C1 segment of cervical spinal cord (tissue), 14 donors: ENCODE data around the gene CEP63.
A peak's percentile ranks its signal among the peaks of the same experiment; 100 is the strongest.
"Not testable (repeated sequence)": the region's sequence is repeated elsewhere in the genome, so short reads cannot be mapped to it uniquely, and the experiment has no call there.

Experiments used
- DNase-seq, 14 donors: peaks; one replicate each; lab custom pipeline; 2025; lab: John Stamatoyannopoulos, UW

CEP63 gene

DNA sequence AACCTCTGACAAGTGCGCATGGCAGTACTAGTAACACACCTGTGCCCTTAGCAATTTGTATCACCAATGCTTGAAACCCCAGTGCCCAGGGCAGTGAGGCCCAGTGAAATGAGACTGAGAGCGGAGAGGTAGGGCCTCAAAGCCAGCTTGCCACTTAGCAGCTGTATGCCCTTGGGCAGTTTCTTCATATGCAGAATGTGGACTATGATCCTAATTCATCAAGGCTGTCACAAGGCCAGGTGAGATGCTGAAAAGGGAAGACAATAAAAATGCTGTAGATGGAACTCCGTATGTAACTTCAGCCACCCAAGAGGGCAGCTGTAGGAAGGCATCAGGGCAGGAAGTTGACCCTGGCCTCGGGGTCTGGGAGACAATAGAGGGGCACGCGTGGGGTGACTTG is 90.6 kb downstream of the CEP63 start:
- DNase-seq, result no peak

- no peak for DNase-seq
Observed at GRCh38 chr3:134576831-134577230, 91.0 kb downstream of the CEP63 start.

DNA sequence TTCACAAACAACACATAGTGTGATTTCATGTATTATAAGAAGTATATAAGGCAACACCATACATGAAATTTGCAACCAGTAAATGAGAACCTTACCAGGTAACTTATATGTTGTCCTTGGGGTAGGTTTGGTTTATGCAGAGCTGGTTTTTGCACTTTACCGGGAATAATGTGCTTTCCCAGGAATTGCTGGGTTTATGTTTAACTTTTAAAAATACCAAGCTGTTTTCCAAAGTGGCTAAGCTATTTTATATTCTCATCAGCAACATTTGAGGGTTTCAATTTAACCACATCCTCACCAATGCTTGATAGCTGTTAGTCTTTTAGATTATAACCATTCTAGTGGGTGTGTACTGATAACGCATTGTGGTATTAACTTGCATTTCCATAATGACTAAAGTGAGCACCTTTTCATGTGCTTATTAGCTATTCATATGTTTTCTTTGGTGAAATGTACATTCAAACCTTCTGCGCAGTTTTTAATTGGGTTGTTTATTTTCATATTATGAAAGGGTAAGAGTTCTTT is 93.3 kb downstream of the CEP63 start:
- no peak for DNase-seq

DNA sequence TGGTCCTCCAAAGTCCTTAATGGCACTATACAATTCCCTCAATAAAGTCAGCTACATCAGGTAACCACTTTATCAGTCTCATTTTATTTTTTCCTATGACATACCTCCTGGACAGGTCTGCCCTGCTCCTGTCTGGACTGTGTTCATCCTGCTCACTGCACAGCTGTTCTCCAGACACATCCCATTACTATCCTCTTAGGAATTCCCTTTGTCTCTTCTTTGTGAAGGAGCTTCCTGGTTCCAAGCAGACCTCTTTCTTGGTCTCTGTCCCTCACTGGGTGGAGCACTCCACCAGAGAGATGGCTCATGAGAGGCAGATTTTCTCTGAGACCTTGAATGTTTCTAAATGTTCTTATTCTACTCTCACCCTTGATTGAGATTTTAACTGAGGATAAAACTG is 104.9 kb downstream of the CEP63 start:
- no peak for DNase-seq

- DNase-seq, result no peak
Observed at GRCh38 chr3:134592806-134593205, 106.9 kb downstream of the CEP63 start.

DNA sequence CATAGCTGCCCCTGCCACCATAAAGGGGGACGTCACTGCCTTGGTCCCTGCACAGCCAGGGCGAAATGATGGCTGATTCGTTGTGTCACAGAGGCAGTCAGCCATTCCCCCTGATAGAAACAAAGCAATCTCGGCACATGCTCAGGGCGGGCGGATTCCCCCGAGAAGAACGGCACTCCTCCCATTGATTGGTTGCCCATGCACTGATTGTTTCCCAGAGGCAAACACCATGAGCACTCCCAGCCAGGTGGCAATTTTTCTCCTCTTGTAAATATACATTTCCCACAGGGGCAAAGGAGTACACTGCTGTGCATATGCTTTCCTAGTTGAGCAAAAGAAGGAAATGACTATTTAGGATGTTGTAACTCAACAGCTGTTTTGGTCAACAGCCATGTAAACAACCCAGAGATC is 108.5 kb downstream of the CEP63 start:
- DNase-seq, result no peak

DNA sequence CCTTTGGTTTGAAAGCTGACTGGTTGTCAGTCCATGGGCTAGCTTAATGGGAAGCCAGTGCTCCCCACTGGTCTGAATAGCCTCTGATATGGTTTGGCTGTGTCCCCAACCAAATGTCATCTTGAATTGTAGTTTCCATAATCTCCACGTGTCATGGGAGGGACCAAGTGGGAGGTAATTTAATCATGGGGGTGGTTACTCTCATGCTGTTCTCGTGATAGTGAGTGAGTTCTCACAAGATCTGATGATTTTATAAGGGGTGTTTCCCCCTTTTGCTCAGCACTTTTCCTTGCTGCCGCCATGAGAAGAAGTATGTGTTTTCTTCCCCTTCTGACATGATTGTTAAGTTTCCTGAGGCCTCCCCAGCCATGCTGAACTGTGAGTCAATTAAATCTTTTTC is 109.1 kb downstream of the CEP63 start:
- DNase-seq, result not testable (repeated sequence)

- no peak for DNase-seq
Observed at GRCh38 chr3:134597390-134597970, 111.6 kb downstream of the CEP63 start.

DNA sequence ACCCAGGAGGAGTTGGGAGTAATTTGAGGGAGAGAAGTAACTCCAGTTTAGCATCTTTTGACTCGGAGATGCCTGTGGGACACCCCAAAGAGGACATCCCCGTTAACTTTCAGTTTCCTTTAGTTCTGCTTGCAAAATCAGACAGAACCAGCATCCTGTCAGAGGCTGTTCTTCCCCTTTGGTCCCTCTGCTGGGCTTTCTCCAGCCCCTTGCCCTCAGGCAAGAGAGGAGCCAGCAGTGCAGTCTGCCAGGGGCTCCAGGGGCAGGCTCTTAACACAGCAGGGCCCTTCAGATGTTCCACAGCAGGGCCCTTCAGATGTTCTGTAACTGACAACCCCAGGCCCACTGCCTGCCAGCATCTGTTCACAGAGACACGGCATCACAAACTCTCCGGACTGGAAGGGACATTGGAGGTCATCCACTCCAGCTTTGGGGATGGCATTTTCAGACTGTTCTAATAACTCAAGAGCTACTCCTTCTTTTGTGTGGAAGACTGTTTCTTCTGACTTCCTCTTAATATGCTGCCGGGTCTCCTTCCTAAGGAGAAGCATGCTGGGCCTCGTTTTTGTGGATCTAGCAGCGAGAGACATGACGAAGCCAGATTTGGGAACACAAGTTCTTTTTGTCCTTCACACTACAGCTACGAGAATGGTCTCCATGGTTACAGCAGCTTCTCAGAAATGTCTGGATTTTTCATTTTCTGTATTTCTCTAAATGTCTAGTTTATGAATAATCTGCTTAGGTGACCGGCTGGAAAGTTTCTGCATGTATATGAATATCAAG is 113.1 kb downstream of the CEP63 start:
- no peak for DNase-seq

DNA sequence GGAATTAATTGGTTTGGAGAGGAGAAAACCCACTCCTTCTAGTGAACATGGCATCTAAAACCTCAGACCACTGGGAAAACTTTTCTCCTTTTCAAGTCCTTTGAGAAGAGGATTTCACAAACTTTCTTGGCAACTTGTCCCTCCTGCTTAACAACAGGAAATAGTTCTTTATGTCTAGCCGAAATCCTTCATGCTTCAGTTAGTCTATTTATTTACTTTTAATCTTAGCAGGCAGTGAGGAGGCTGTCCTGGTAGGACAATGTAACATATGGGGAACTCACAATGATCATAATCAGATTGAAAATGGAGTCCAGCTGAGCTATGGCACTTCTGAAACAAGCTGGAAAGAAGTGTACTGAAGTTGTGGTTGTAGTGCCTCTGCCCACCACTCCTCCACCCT is 114.3 kb downstream of the CEP63 start:
- DNase-seq, result no peak

- DNase-seq, result peak in 10 of 14 donors; percentile 28 to 65 (median 38)
Observed at GRCh38 chr3:134600685-134601463, 115.0 kb downstream of the CEP63 start.

DNA sequence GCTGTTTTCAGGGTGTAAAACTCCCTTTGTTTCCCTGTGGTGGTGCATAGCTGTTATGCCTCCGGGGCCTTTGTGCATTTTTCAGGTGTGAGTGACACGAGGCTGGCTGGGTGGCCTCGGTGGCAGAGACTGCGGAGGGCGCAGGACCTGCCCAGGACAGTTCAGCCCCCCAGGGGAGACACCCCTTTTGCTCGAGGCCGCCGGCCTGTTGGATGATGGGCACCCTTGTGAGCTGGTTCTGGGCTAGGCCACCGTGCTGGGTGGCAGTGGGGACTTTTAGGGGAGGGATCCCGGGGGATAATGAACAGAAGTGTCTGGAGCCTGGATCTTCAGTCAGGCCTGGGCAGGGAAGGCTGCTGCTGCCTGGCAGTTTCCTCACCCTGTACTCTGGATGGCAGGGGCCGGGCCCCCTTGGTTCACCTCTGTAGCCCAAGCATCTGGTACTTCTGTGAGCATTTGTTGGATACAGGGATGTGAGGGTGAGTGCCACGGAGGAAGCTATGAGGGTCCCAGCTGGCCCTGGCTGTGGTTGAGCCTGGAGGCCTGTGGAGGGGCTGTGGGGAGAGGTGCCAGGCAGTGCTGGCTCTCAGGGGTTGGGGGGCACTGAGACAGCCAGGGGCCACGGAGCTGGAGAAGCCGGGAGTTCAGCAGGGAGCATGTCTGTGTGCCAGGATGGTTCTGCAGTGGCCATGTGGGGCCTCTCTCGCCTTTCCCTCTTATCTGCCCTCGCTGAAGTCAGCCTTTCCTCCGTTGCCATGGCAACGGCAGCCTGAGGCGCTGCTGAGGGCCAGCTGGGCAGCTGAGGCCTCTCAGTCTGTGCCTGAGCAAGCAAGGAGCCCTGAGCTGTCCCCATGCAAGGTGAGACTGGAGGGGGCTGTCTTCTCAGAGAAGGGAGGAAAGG is 115.9 kb downstream of the CEP63 start:
- DNase-seq, result peak in 9 of 14 donors; percentile 15 to 90 (median 42)

DNA sequence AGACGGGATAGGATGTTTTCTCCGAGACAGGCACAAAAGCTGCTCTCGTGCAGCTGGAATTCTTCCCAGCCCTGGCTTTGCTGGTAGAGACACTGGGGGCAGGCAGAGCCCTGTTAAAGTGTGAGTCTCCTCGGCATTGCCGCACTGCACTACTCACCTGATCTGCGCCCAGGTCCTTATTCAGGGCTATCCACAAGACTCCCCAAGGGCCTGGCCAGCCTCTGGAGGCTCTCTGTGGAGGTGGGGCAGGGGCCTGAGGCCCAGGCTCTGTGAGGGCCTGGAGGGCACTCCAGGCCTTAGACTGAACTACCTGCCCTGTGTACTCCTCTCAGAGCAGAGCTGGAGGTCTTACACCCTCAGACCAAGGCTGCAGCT is 116.6 kb downstream of the CEP63 start:
- DNase-seq, result no peak

- no peak for DNase-seq
Observed at GRCh38 chr3:134603480-134603879, 117.6 kb downstream of the CEP63 start.

DNA sequence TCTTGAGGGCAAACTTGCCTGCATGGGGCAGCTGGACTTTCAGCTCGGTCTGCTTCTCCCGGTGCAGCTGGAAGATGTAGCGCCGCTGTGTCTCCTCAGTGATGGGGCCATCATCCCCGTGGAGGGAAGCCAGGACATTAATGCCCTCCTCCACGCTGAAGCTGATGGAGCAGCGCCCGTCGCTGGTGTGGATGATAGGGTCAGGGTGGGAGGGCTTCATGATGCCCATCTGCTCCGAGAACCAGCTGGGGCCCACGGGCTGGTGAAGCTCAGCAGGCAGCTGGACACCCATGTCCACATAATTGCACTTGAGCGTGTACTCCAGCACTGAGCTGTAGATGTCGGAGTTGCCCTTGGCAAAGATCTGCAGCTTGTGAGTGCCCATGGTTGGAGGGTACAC is 118.1 kb downstream of the CEP63 start:
- DNase-seq, result no peak

- no peak for DNase-seq
Observed at GRCh38 chr3:134605556-134605955, 119.7 kb downstream of the CEP63 start.

GRCh38 chr3:134606033-134607025 is 120.5 kb downstream of the CEP63 start:
- DNase-seq, result no peak

- no peak for DNase-seq
Observed at GRCh38 chr3:134607054-134608022, 121.5 kb downstream of the CEP63 start.
